Brain microvascular endothelial cell (primary cell): ENCODE measurements around the gene RBBP8.

Experiments used
- DNase-seq: peaks from one replicate; pipeline ENCODE4 v3.0.0-alpha.2; 2020
- H3K27ac ChIP-seq: fragments of 250-450 bp; sonication (Bioruptor Pico); 2 replicates; pipeline ENCODE4 v1.5.1; 2020; ENCODE audit warnings: mild to moderate bottlenecking, moderate library complexity
- H3K27me3 ChIP-seq: fragments of 250-450 bp; sonication (Bioruptor Pico); replicated peaks from 2 replicates; pipeline ENCODE4 v1.5.1; 2020; ENCODE audit warnings: mild to moderate bottlenecking
- H3K36me3 ChIP-seq: fragments of 250-450 bp; sonication (Bioruptor Pico); replicated peaks from 2 replicates; pipeline ENCODE4 v1.5.1; 2020; ENCODE audit warnings: mild to moderate bottlenecking
- H3K4me3 ChIP-seq: 2 replicates; pipeline ENCODE4 v1.5.1; 2011; ENCODE audit warnings: low read depth, mild to moderate bottlenecking, control low read depth, low read length, moderate library complexity
- CTCF ChIP-seq: IDR thresholded peaks from 2 replicates; pipeline ENCODE4 v1.5.1; 2011; ENCODE audit warnings: low read depth, mild to moderate bottlenecking, moderate library complexity, low read length, control low read depth, inconsistent platforms; ENCODE audit errors: missing control alignments
- in situ Hi-C: cut with HindIII; loops from 2 replicates; pipeline ENCODE4 v1.10.0; 2017; ENCODE audit warnings: low sequenced_read_pairs, low pct_ligation_motif_present

RBBP8 gene

GRCh38 chr18:22912149-22912548 is 21.0 kb upstream of the RBBP8 start:
- H3K36me3 ChIP-seq, result no peaks in the 10 kb centered on the region
- H3K4me3 ChIP-seq, result no peak overlapping the region
- in situ Hi-C loops, result no loop called here
- H3K27me3 ChIP-seq, result no peaks in the 10 kb centered on the region
- no peak overlapping the region for H3K27ac ChIP-seq
- DNase-seq, result no peak
- TF ChIP-seq CTCF, result no peak

- Histone ChIP-seq H3K27me3 (no peaks in the 10 kb centered on the region), H3K27ac (no peak overlapping the region), H3K4me3 (no peak overlapping the region), H3K36me3 (no peaks in the 10 kb centered on the region)
- no peak for TF ChIP-seq CTCF
- in situ Hi-C loops, result no loop called here
- DNase-seq, result no peak
Measured at GRCh38 chr18:22912835-22913234, 20.3 kb upstream of the RBBP8 start.

GRCh38 chr18:22913861-22914260 is 19.3 kb upstream of the RBBP8 start:
- Histone ChIP-seq H3K27me3 (no peaks in the 10 kb centered on the region), H3K4me3 (no peak overlapping the region), H3K27ac (no peak overlapping the region), H3K36me3 (no peaks in the 10 kb centered on the region)
- DNase-seq, result no peak
- no peak for TF ChIP-seq CTCF
- in situ Hi-C loops, result no loop called here

DNA sequence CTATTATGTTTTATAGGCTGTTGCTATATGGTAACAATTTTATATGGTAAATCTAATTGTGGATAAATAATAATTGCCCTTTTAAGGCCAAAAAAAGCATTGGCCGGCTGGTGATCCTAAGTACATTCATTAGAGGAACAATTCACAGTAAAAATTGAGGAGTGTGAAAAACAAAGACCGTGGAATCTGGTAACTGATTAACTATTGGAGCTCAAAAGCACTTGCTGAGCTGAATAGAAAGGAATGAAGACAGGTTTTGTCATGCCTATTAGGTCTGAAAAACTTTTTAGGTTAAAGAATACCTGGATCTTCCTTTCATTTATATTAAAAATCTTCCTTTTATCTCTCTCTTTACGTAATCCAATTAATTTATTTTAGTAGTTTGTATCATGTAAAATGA is 18.5 kb upstream of the RBBP8 start:
- no peak for TF ChIP-seq CTCF
- no peak overlapping the region for H3K27ac ChIP-seq

GRCh38 chr18:22915337-22915736 is 17.8 kb upstream of the RBBP8 start:
- no peak overlapping the region for H3K27ac ChIP-seq

More for the DNA sequence above, 18.5 kb upstream of the RBBP8 start:
- DNase-seq, result no peak
- Histone ChIP-seq H3K4me3 (no peak overlapping the region), H3K36me3 (no peaks in the 10 kb centered on the region), H3K27me3 (no peaks in the 10 kb centered on the region)
- in situ Hi-C loops, result no loop called here

More at GRCh38 chr18:22915337-22915736, 17.8 kb upstream of the RBBP8 start:
- H3K4me3 ChIP-seq, result no peak overlapping the region
- H3K27me3 ChIP-seq, result no peaks in the 10 kb centered on the region
- no peak for TF ChIP-seq CTCF
- DNase-seq, result no peak
- in situ Hi-C loops, result no loop called here
- H3K36me3 ChIP-seq, result no peaks in the 10 kb centered on the region
